NCI-H2227 treated with DMSO at 0.1 percent for 48 hours (cell line): ENCODE results near the gene LYPLAL1.

Experiments
- DNase-seq: peaks from one replicate; lab custom pipeline; 2025; lab: John Stamatoyannopoulos, UW

Gene LYPLAL1

DNA sequence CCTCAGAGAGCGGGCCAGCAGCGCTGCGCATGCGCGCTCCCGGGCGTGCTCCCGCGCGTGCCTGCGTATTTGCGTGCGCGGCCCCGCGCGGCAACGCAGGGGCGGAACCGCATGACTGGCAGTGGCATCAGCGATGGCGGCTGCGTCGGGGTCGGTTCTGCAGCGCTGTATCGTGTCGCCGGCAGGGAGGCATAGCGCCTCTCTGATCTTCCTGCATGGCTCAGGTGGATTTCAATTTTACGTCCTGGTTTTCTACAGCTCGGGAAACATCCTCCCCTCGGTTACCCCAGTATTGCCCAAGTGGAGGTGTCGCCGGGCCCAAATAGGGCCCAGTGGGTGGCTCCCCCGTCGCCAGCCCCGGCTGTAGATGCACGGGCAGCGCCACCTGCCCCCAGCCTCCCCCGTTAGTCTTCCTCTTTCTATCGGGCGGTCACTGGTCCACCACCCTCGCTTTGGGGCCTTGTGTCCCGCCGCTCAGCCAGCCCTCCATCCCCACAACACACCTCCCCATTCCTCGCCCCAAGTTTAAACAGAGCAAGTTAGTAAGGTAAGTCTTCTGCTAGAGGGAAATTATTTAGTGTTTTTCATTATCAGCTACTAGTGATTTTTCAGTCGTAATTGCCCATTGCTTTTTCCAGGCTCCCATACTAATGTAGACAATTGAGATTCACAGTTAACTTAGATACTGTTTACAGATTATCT is at the start of gene LYPLAL1:
TSS of gene LYPLAL1 (plus strand) at position 121 of the 702 bp plus-strand sequence. CDS start at position 134, 13 bp downstream.
- DNase-seq, result peak; percentile 84

DNA sequence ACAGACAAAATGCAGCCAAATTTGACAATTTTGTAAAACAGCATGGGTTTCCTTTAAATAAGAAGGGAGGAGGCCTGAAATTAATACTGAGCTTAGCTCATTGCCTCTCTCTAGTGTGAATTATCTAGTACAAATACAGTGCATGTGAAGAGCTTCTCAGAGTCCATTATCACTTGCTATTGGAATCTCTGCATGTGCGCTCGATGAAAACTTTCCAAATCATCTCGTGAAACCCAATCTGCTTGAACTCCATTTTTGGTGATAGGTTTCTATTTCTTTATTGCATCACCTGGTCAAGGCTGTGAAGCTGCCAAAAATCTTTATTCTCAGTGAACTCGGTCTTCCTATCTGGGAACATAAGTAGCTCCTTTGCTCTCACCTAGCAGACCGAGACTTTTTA is 49.5 kb upstream of the LYPLAL1 start:
- DNase-seq, result no peak

DNA sequence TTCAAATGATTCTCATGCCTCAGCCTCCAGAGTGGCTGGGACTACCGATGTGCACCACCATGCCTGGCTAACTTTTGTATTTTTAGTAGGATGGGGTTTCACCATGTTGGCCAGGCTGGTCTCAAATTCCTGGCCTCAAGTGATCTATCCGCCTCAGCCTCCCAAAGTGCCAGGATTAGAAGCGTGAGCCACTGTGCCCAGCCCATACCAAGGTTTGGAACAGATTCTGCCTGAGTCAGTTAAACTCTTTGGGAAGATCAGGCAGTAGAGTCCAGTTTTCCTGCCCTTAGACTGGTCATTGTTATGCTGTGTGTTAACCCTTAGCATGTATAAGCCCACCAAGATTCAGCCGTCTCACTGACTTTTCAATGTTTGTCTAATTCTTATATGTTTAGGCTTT is 48.3 kb upstream of the LYPLAL1 start:
- no peak for DNase-seq

DNA sequence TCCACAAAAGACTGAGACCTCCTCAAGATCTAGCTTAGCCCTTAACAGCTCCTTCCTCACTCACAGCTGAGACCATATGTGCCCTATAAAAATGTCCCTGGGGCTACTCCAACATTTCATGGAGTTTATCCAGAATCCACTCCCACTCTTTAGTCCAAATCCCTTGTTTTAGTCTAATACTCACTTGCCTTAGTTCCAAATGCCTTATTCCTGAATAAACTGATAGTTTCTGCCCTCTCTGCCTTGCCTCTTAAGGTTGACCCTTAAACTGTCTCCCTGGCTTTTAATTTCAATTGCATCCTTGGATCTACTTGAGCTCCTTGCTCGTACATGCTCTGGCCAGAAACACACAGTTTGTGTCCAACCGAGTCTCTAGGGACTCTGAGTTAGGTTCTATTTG is 47.3 kb upstream of the LYPLAL1 start:
- DNase-seq, result no peak

DNA sequence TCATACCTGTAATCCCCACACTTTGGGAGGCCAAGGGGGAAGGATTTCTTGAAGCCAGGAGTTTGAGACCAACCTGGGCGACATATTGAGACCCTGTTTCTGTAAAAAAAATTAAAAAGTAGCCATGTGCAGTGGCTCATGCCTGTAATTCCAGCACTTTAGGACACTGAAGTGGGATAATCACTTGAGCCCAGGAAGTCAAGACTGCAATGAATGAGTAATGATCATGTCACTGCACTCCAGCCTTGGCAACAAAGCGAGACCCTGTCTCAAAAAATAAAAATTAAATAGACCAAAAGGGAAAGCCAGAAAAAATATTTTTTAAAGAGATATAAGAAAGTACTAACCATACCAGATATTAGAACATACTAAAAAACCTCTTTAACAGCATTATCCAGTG is 44.7 kb upstream of the LYPLAL1 start:
- DNase-seq, result no peak

- no peak for DNase-seq
These were observed 43.2 kb upstream of the LYPLAL1 start for GRCh38 chr1:219130366-219130935.

DNA sequence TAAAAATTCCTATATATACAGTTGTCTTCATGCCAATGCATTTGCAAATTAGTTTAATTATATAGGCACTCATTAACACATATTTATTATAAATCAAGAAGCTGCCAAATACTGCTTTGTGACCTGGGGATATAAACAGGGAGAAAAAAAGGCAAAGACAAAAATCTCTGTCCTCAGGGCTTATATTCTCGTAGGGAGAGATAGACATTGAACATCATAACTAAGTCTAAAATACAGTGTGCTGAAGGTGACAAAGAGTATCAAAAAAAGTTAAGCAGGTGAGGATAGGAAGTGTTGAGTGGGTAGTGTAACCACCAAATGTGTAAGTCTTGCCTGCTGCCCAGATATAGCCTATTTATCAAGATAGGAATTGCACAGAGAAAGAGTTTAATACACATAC is 40.7 kb upstream of the LYPLAL1 start:
- no peak for DNase-seq

DNA sequence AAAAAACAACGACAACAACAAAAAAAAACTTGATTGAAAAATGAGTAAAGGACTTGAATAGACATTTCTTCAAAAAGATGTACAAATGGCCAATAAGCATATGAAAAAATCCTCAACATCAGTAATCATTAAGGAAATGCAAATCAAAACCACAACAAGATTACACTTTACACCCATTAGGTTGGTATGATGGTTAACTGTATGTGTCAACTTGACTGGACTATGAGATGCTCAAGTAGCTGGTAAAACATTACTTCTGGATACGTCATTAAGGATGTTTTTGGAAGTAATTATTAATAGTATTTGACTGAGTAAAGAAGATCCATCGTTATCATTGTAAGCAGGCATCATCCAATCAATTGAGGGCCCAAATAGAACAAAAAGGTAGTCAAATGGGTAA is 34.9 kb upstream of the LYPLAL1 start:
- no peak for DNase-seq

DNA sequence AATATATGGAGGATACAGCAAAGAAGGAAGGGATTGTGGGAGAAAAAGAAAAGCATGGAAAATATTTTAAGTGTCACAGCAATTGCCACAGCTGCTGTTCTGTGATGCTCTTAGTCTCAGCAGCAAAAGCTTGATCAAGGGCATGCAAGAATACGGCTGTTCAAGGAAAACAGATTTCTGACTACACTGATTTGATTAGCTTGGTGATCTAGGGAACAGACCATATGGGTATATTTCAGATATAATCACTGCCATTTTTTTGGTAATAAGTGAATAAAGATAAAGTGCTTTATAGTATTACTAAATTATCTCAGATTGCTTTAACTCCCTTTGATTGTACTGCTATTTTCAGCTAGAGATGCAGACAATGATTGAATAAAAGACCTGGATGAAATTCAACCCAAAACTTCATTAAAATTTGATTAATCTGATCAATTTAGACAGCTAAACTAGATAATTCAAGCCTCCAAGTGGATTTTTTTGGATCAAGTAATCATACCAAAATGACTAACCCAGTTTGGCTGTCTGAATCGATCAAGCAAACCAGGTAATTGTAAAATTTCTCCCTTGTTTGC is 33.3 kb upstream of the LYPLAL1 start:
- no peak for DNase-seq

- no peak for DNase-seq
These were observed 29.9 kb upstream of the LYPLAL1 start for GRCh38 chr1:219143735-219144134.

DNA sequence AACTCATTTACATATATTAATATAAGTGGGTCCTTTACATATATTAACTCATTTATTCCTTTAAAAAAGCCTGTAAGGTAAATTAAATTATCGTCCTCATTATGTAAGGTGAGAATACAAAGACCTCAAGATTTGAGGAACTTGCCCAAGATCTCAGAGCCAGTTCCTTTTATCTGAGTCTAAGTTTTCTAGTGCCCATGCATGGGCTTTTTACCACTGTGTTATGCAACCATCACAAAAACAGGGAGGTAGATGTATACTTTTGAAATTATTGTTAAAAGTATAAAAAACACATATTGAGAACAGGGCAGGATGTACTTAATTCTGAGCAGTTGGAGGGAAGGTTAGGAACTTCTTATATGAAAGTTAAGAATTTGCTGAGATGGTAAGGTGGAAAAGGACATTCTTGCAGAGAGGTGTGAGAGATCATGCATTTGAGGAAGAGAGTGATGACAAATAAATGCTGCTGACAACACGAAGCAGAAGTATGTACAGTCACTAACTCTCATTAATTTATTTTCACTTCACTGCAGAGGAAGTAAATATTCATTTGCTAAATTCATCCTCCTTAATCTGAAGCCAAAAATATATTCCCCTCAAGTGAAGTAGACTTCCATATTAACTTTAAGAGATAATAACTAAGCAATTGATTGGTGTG is 28.9 kb upstream of the LYPLAL1 start:
- no peak for DNase-seq

- no peak for DNase-seq
These were observed 26.1 kb upstream of the LYPLAL1 start for GRCh38 chr1:219147571-219148019.

- no peak for DNase-seq
These were observed 24.6 kb upstream of the LYPLAL1 start for GRCh38 chr1:219149009-219149577.

DNA sequence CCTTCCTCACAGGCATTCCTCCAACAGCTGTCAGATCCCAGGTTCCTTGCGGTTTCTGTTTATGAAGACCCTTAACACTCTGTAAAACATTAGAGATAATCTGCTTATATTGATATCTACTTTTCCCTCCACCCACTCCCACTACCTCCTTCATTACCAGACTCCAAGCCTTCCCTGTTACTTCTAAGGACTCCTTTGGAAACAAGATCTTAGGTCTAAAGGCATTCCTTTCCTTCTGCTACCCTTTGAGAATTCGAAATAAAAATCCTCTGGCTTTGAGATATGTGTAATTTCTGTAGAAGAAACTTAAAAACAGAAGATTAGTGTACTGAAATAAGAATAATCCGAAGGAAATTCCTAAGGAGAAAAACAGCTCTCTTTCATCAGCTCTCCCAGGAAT is 23.7 kb upstream of the LYPLAL1 start:
- DNase-seq, result no peak

- DNase-seq, result no peak
These were observed 22.8 kb upstream of the LYPLAL1 start for GRCh38 chr1:219150913-219151312.

DNA sequence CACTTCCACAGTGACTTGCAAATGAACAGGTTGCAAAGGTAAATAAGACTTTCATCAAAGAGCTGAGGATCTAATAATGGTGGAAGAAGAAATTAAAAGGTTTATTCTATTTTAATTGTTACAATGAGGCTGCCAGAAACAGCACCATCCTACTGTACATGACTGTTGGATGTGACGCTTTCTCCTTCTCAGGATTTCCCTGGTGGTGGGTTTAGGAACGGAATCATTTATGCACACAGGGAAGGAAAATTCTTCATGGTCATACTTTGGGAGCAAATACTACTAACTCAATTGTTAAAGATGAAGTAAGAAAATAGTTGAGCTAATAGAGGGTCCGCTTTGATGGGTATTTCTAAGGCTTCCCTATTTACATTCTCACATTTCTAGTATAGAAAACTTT is 22.2 kb upstream of the LYPLAL1 start:
- no peak for DNase-seq

- peak; percentile 10 for DNase-seq
These were observed 20.9 kb upstream of the LYPLAL1 start for GRCh38 chr1:219152751-219153150.

DNA sequence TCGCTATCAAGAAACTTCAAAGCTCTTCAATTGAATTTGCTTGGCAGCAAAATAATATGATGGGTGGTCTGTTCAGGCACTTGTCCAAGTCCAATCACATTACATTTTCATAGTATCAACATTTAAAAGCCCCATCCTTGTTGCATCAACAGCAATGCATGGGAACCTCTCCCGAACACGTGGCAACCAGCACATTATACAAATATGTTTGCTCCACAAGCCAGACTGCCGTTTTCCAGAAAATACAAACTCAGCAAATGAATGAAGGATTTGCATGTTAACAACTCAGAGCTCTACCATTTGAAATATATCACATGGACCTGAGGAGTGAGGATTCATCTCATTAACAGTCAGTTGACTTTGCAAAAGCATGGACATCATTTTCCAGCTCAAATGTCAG is 20.0 kb upstream of the LYPLAL1 start:
- no peak for DNase-seq

GRCh38 chr1:219155135-219155534 is 18.5 kb upstream of the LYPLAL1 start:
- no peak for DNase-seq

DNA sequence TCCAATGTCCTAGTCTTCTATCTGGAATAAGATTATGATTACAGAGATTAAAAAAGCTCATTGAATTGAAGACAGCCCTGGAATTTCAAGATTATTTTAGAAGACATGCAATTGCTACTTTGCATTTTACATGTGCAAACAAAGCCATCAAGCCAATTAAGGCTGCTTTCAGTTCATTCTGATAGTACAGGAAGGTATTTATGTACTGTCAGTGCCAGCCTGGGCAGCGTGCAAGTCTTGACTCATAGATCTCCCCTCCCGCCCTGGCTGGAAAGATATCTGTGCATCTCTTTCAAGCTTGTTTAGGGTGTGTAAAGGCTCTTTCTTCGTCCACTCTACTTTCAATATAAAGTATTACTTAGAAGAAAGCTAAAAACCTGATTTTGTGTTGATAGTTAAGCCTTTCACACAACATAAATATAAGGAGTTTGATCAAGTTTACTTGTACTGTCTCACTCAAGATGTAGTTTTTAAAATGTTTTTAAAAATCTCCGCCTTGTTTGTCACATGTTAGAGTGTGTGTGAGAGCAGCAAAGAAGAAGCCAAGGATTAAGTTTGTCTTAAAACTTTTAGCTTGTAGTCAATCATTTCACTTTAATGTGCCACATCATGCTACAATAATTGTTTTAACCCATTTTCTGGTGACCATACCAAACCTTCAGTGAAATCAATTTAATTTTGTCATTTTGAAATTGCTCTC is 13.6 kb upstream of the LYPLAL1 start:
- DNase-seq, result no peak

- no peak for DNase-seq
These were observed 12.7 kb upstream of the LYPLAL1 start for GRCh38 chr1:219160967-219161366.

GRCh38 chr1:219161371-219161770 is 12.3 kb upstream of the LYPLAL1 start:
- no peak for DNase-seq
